MM.1S (cell line): ENCODE measurements around the gene RWDD3.

Experiments
- CTCF ChIP-seq: fragments of 300-600 bp; sonication (generic); IDR thresholded peaks from 2 replicates; pipeline ENCODE4 v1.5.1; 2016; ENCODE audit warnings: antibody characterized with exemption, low read length, mixed read lengths
- EZH2 ChIP-seq: fragments of 300-600 bp; sonication (generic); optimal IDR thresholded peaks from 2 replicates; pipeline ENCODE3; 2017; ENCODE audit warnings: low read depth, mild to moderate bottlenecking, antibody characterized with exemption, low read length, mixed read lengths
- EZH2phosphoT487 ChIP-seq: fragments of 300-600 bp; sonication (generic); IDR thresholded peaks from 2 replicates; pipeline ENCODE4 v1.6.1; 2018; ENCODE audit warnings: antibody characterized with exemption, low read length

GRCh38 chr1:95237981-95238703, 4.1 kb downstream of the RWDD3 start:
- TF ChIP-seq CTCF (no peak), EZH2phosphoT487 (no peak), EZH2 (no peak)
